ENCODE measurements around the gene EXT2.

- no peak for TF ChIP-seq POLR2AphosphoS5 (IDR thresholded peaks at IDR 0.05)
- TF ChIP-seq POLR2A (IDR thresholded peaks at IDR 0.05): no peak
Observed at GRCh38 chr11:44280257-44280656, 184.8 kb downstream of the EXT2 start.
